ENCODE results near the gene MORF4L2.

Gene MORF4L2

GRCh38 chrX:103631145-103631544 lies 55.4 kb downstream of the MORF4L2 start:
- DNase-seq (ENCODE audit: low read depth), result no peak

- no peak for DNase-seq (ENCODE audit: low read depth)
Measured at GRCh38 chrX:103630171-103630511, 56.4 kb downstream of the MORF4L2 start.

GRCh38 chrX:103629318-103630170 lies 57.0 kb downstream of the MORF4L2 start:
- DNase-seq (ENCODE audit: low read depth), result no peak

- no peak for DNase-seq (ENCODE audit: low read depth)
Measured at GRCh38 chrX:103628386-103629317, 57.8 kb downstream of the MORF4L2 start, which contains the start of gene TCEAL1. TCEAL1 (plus strand) TSS chrX:103628975; CDS start chrX:103629917, 942 bp downstream.

GRCh38 chrX:103626855-103627254 lies 59.6 kb downstream of the MORF4L2 start:
- DNase-seq (ENCODE audit: low read depth), result no peak

Measured in activated T-cell treated with anti-CD3 and anti-CD28 coated beads for 48 hours (primary cell).